CD14-positive monocyte (primary cell): Measurements from ENCODE around the gene ADAMTS10. TPM values are rescaled to one million over a fixed set of nuclear protein-coding genes. Genes with fewer than 3 reads are reported as not detected.

Source experiments
- DNase-seq, 3 donors: peaks; one replicate each; pipeline ENCODE4 v3.0.0-alpha.2; 2011 to 2022
- H2AFZ ChIP-seq: 2 replicates; pipeline ENCODE4 v1.6.0; 2012; ENCODE audit warnings: mild to moderate bottlenecking, low read depth, low read length, inconsistent platforms; ENCODE audit not compliant: insufficient read depth, poor library complexity, severe bottlenecking
- H3K27ac ChIP-seq, 2 donors: 1 replicate in 1 of 2; 2 replicates in 1 of 2; pipeline ENCODE4 v1.5.1; 2012 to 2013; ENCODE audit warnings: low read length in 2 of 2, control low read depth in 1 of 2, inconsistent platforms in 1 of 2, low read depth in 1 of 2, mild to moderate bottlenecking in 1 of 2
- H3K27me3 ChIP-seq, 2 donors: one replicate each; pipeline versions ENCODE4 v1.6.0 to v1.6.1; 2011 to 2013; ENCODE audit warnings: low read length in 2 of 2; ENCODE audit not compliant: control insufficient read depth in 2 of 2, insufficient read depth in 2 of 2
- H3K36me3 ChIP-seq, 2 donors: replicated peaks in 1 of 2; 1 replicate in 1 of 2; 2 replicates in 1 of 2; pipeline versions ENCODE4 v1.5.1 to v1.6.1; 2012 to 2013; ENCODE audit warnings: low read length in 2 of 2, control low read depth in 1 of 2, inconsistent platforms in 1 of 2, mild to moderate bottlenecking in 1 of 2; ENCODE audit not compliant: insufficient read depth in 2 of 2, control insufficient read depth in 1 of 2
- H3K4me1 ChIP-seq, 2 donors: 1 replicate in 1 of 2; 2 replicates in 1 of 2; pipeline versions ENCODE4 v1.5.1 to v1.6.1; 2012 to 2013; ENCODE audit warnings: low read length in 2 of 2, control low read depth in 1 of 2, inconsistent platforms in 1 of 2, mild to moderate bottlenecking in 1 of 2, moderate library complexity in 1 of 2; ENCODE audit not compliant: insufficient read depth in 2 of 2, control insufficient read depth in 1 of 2
- H3K4me2 ChIP-seq: replicated peaks from 2 replicates; pipeline ENCODE3; 2012; ENCODE audit warnings: low read length, moderate library complexity, mild to moderate bottlenecking; ENCODE audit not compliant: poor library complexity, severe bottlenecking; ENCODE audit errors: extremely low read depth
- H3K4me3 ChIP-seq, 3 experiments: fragments of 200-600 bp in 1 of 3; sonication (generic) in 1 of 3; replicated peaks in 1 of 3; 1 replicate in 2 of 3; 2 replicates in 1 of 3; pipeline ENCODE4 v1.5.1; 2011 to 2013; ENCODE audit warnings: low read length in 3 of 3, mild to moderate bottlenecking in 3 of 3, control low read depth in 2 of 3, low read depth in 2 of 3, inconsistent platforms in 1 of 3, moderate library complexity in 1 of 3
- H3K79me2 ChIP-seq: 2 replicates; pipeline ENCODE4 v1.6.0; 2012; ENCODE audit warnings: mild to moderate bottlenecking, control low read depth, inconsistent platforms, low read length, moderate library complexity; ENCODE audit not compliant: insufficient read depth
- H3K9ac ChIP-seq: 2 replicates; pipeline ENCODE4 v1.6.0; 2017; ENCODE audit warnings: low read length, mild to moderate bottlenecking; ENCODE audit not compliant: insufficient read depth, poor library complexity, severe bottlenecking
- H3K9me3 ChIP-seq, 2 donors: replicated peaks in 1 of 2; 1 replicate in 1 of 2; 2 replicates in 1 of 2; pipeline versions ENCODE4 v1.5.1 to v1.6.1; 2012 to 2013; ENCODE audit warnings: low read length in 2 of 2, control low read depth in 1 of 2; ENCODE audit not compliant: control insufficient read depth in 1 of 2, insufficient read depth in 1 of 2
- H4K20me1 ChIP-seq: 2 replicates; pipeline ENCODE4 v1.6.0; 2012; ENCODE audit warnings: mild to moderate bottlenecking, low read length, control low read depth, moderate library complexity; ENCODE audit not compliant: insufficient read depth
- H3K27ac Mint-ChIP-seq, 7 donors: one replicate each; pipeline ENCODE4 v1.8.0; 2020; ENCODE audit warnings: mild to moderate bottlenecking in 7 of 7, mixed read lengths in 7 of 7, moderate library complexity in 6 of 7, inconsistent platforms in 2 of 7
- H3K27me3 Mint-ChIP-seq, 3 donors: one replicate each; pipeline ENCODE4 v1.8.0; 2021 to 2022; ENCODE audit warnings: low read depth in 3 of 3, mild to moderate bottlenecking in 3 of 3, mixed read lengths in 3 of 3, moderate library complexity in 3 of 3, inconsistent platforms in 1 of 3
- H3K36me3 Mint-ChIP-seq, 2 donors: one replicate each; pipeline ENCODE4 v1.8.0; 2020; ENCODE audit warnings: mixed read lengths in 2 of 2, inconsistent platforms in 1 of 2, mild to moderate bottlenecking in 1 of 2
- H3K4me1 Mint-ChIP-seq: one replicate; pipeline ENCODE4 v1.8.0; 2020; ENCODE audit warnings: mild to moderate bottlenecking, mixed read lengths
- H3K4me3 Mint-ChIP-seq, 2 donors: one replicate each; pipeline ENCODE4 v1.8.0; 2020; ENCODE audit warnings: mild to moderate bottlenecking in 2 of 2, mixed read lengths in 2 of 2, moderate library complexity in 1 of 2
- H3K9me3 Mint-ChIP-seq, 7 donors: one replicate each; pipeline ENCODE4 v1.8.0; 2020 to 2022; ENCODE audit warnings: mixed read lengths in 7 of 7, mild to moderate bottlenecking in 6 of 7, moderate library complexity in 6 of 7, inconsistent platforms in 2 of 7
- CTCF ChIP-seq: fragments of 200-600 bp; IDR thresholded peaks from one replicate; pipeline ENCODE4 v1.8.0; 2022; ENCODE audit warnings: antibody characterized with exemption, mild to moderate bottlenecking
- WGBS: methylation state at CpG from one replicate; pipeline ENCODE4 v1.1.5; 2013; ENCODE audit warnings: missing lambda C conversion rate; ENCODE audit not compliant: insufficient coverage; 5-methylcytosine and 5-hydroxymethylcytosine counted together
- intact Hi-C, 2 donors: fragments of 100-400 bp; cut with micrococcal nuclease; formaldehyde crosslinking; loops; one replicate each; pipeline versions ENCODE4 v1.15.0 to v1.15.1; 2023
- polyA plus RNA-seq, 3 donors: library from polyadenylated mRNA; depleted of rRNA in 1 of 3; unstranded in 2 of 3; stranded (reverse) in 1 of 3; fragments of 300-500 nt in 2 of 3; fragments of >200 nt in 1 of 3; fragmentation: Illumina TruSeq in 2 of 3; gene quantifications; 1 replicate in 2 of 3; 2 replicates in 1 of 3; pipeline ENCODE4 v1.2.3, GENCODE V29; 2012 to 2021

Gene ADAMTS10
- polyA plus RNA-seq, 3 donors: 2.3 TPM; not detected in 2

DNA sequence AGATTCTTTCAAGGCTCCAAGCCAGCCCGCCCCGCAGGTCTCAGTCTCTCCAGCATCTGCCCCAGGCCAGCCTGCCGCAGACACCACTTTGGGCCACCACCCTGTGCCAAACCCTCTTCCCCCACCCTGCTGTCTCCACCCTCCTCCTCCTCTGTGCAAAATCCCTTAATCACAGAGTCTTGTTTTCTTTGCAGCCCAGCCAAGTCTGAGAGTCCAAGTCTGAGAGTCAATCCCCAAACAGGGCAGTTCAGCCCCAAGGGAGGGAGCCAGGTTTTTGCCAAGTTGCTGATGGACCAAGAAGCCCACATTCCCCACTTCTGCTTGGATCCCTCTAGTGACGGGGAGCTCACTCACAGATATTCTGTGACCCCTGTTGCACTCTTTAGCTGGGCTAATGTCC, 3.1 kb downstream of the ADAMTS10 start:
- H3K27me3 Mint-ChIP-seq: peaks cover 23 to 46% (median 35%) of the 10 kb centered on the region in 3 donors
- no peaks in the 10 kb centered on the region for H3K79me2 ChIP-seq
- no peaks in the 10 kb centered on the region for H3K36me3 ChIP-seq
- no peak overlapping the region for H3K4me3 ChIP-seq
- no peak overlapping the region for H3K27ac ChIP-seq
- no peak overlapping the region for H3K27ac Mint-ChIP-seq
- peaks cover 22% of the 10 kb centered on the region for H3K4me1 Mint-ChIP-seq
- H3K9me3 ChIP-seq: peaks cover 6 to 24% of the 10 kb centered on the region in 2 donors
- no peak overlapping the region for H2AFZ ChIP-seq
- H3K9me3 Mint-ChIP-seq: peaks cover 8 to 23% (median 18%) of the 10 kb centered on the region in 7 donors
- H3K27me3 ChIP-seq: peaks cover 6 to 30% of the 10 kb centered on the region in 2 donors
- no peak overlapping the region for H3K4me3 Mint-ChIP-seq
- TF ChIP-seq CTCF: no peak
- DNase-seq: no peak
- H3K4me2 ChIP-seq: no peak overlapping the region
- WGBS: 100% methylated on average over 3 of the region's 4 CpGs
- peaks cover 22 to 27% of the 10 kb centered on the region in 2 donors for H3K4me1 ChIP-seq
- intact Hi-C loops: no loop called here
- no peaks in the 10 kb centered on the region for H4K20me1 ChIP-seq
- H3K36me3 Mint-ChIP-seq: peaks cover 0 to 9% of the 10 kb centered on the region in 2 donors
- H3K9ac ChIP-seq: no peak overlapping the region

- no peak overlapping the region for H3K4me2 ChIP-seq
- H3K4me3 Mint-ChIP-seq: no peak overlapping the region
- intact Hi-C loops: no loop called here
Measured at GRCh38 chr19:8605514-8605913, 5.0 kb downstream of the ADAMTS10 start.

More at GRCh38 chr19:8605514-8605913, 5.0 kb downstream of the ADAMTS10 start:
- TF ChIP-seq CTCF: no peak
- WGBS: 100% methylated on average over 4 of the region's 17 CpGs
- Histone ChIP-seq H2AFZ (no peak overlapping the region), H3K27ac (no peak overlapping the region), H3K4me3 (no peak overlapping the region), H3K36me3 (no peaks in the 10 kb centered on the region), H3K9me3 (peaks cover 6 to 24% of the 10 kb centered on the region in 2 donors), H3K79me2 (no peaks in the 10 kb centered on the region), H3K4me1 (peaks cover 22 to 24% of the 10 kb centered on the region in 2 donors), H3K9ac (no peak overlapping the region), H4K20me1 (no peaks in the 10 kb centered on the region), H3K27me3 (peaks cover 6 to 24% of the 10 kb centered on the region in 2 donors)
- H3K4me1 Mint-ChIP-seq: peaks cover 22% of the 10 kb centered on the region
- peaks cover 8 to 25% (median 16%) of the 10 kb centered on the region in 7 donors for H3K9me3 Mint-ChIP-seq
- H3K27ac Mint-ChIP-seq: no peak overlapping the region
- peaks cover 18 to 39% (median 29%) of the 10 kb centered on the region in 3 donors for H3K27me3 Mint-ChIP-seq
- peaks cover 0 to 9% of the 10 kb centered on the region in 2 donors for H3K36me3 Mint-ChIP-seq
- no peak for DNase-seq
